ENCODE measurements around the gene TEC.

TEC gene

DNA sequence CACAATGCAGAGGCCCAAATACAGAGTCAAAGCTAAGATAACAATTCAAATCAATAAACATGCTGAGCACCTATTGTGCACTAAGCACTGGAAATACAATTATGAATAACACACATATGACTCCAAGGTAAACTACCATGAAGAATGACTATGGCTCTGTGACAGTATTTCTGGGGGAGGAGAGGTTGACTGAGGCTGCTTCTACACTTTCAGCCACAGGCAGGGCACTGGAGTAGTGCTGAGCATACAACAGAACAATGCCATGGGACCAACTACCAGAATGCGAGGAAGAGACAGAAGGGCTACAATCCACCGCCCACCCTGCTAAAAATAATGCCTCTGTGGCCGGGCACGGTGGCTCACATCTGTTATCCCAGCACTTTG is 13.7 kb downstream of the TEC start:
- TF ChIP-seq FOXP2 (optimal IDR thresholded peaks at IDR 0.05; ENCODE audit: borderline replicate concordance, extremely low read depth, extremely low read length, insufficient read depth) (no peak), TAF1 (IDR thresholded peaks at IDR 0.05; ENCODE audit: borderline replicate concordance, insufficient read depth, low read length) (no peak), SIN3A (IDR thresholded peaks at IDR 0.05; ENCODE audit: borderline replicate concordance, insufficient read depth, low read length) (no peak), POLR2AphosphoS5 (IDR thresholded peaks at IDR 0.05; ENCODE audit: low read depth, low read length) (no peak)
- TF ChIP-seq, protein P1, sequence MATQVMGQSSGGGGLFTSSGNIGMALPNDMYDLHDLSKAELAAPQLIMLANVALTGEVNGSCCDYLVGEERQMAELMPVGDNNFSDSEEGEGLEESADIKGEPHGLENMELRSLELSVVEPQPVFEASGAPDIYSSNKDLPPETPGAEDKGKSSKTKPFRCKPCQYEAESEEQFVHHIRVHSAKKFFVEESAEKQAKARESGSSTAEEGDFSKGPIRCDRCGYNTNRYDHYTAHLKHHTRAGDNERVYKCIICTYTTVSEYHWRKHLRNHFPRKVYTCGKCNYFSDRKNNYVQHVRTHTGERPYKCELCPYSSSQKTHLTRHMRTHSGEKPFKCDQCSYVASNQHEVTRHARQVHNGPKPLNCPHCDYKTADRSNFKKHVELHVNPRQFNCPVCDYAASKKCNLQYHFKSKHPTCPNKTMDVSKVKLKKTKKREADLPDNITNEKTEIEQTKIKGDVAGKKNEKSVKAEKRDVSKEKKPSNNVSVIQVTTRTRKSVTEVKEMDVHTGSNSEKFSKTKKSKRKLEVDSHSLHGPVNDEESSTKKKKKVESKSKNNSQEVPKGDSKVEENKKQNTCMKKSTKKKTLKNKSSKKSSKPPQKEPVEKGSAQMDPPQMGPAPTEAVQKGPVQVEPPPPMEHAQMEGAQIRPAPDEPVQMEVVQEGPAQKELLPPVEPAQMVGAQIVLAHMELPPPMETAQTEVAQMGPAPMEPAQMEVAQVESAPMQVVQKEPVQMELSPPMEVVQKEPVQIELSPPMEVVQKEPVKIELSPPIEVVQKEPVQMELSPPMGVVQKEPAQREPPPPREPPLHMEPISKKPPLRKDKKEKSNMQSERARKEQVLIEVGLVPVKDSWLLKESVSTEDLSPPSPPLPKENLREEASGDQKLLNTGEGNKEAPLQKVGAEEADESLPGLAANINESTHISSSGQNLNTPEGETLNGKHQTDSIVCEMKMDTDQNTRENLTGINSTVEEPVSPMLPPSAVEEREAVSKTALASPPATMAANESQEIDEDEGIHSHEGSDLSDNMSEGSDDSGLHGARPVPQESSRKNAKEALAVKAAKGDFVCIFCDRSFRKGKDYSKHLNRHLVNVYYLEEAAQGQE (IDR thresholded peaks at IDR 0.05; ENCODE audit: insufficient read depth in 1 of 2, low read depth in 2 of 2, low read length in 2 of 2): no peak

DNA sequence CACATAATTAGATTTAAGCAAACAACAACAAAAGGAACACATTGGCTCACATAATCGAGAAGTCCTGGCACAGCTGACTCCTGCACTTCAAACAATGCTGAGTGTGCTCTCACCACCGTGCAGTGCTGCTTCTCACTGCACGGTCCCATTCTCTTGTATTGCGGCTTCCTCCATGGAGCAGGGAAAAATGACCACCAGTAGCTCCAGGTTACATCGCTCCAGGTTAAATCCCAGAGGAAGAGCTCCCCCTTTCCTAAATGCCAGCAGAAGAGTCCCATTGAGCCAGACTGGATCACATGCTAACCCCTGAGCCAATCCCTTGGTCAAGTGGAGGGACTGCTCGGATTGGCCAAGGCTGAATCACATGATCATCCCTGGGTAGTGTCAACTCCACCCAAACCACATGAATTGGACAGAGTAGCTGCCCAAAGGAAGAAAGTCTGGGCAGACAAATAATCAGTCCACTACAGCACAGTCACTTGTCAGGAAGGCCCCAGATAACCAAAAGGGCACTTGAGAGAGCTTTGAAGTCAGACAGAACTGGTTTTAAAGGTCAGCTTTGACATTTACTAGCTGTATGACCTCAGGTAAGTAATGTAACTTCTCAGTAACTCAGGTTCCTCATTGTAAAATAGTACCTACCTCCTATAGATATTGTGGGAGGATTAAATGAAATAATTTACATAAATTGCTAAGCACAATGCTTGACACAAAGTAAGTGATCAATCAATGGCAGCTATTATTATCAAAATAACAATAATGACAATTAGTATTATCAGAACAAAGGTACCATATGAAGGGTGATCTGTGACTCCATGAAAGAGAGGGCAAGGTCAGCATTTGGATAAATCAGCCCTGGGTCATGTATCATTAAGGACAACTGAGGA is 14.3 kb downstream of the TEC start:
- TF ChIP-seq POLR2AphosphoS5 (IDR thresholded peaks at IDR 0.05; ENCODE audit: low read depth, low read length): no peak
- no peak for TF ChIP-seq TAF1 (IDR thresholded peaks at IDR 0.05; ENCODE audit: borderline replicate concordance, insufficient read depth, low read length)

DNA sequence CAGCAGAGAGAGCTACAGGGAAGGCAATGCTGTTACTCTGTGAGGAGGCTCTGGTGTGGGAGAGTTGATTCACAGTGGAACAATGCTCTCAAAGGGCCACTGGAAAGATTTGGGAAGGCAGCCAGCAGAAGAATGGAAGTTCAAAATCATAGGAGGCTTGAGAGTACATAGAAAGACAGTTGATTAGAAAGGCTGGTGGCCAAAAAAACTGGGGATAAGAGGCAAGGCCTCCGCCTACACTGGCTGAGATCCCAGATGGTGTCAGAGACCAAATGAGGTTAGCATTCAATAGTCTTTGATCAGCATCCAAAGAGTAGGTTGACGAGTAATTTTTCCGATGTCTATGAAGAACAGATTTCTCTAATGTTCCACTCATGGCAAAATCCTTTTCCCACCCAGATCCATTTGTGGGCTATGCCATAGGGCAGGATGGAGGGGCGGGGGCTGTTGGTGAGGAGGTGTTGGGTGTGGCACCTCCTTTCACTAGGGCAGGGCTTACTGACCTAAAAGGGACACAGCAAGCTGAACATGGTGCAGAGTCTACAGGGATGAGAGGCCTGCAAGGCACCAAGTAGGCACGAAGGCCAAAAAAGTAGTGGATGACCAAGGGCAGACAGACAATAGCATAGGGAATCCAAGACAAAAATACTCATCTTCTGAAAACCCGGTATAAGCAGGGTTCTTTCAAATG is 15.1 kb downstream of the TEC start:
- TF ChIP-seq POLR2AphosphoS5 (IDR thresholded peaks at IDR 0.05; ENCODE audit: low read depth, low read length) (no peak), SIN3A (IDR thresholded peaks at IDR 0.05; ENCODE audit: borderline replicate concordance, insufficient read depth, low read length) (no peak), FOXP2 (optimal IDR thresholded peaks at IDR 0.05; ENCODE audit: borderline replicate concordance, extremely low read depth, extremely low read length, insufficient read depth) (no peak)

DNA sequence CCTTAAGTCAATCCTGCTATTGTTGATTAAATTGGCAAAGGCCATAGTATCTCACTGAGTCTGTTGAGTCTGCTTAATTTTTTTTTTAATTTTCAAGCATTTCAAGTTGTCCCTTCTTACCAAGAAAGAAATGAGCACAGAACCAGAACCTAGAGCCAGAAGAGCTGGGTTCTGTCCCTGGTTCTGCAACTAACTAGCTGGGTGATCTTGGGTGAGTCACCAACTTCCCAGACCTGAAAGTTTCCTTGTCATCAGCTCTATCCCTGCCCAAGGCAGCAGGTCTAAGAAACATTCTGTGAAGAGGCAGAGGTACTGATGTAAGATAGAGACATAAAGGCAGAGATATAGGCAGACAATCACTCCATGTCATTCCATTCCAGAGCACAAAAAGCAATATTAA is 17.3 kb downstream of the TEC start:
- TF ChIP-seq TAF1 (IDR thresholded peaks at IDR 0.05; ENCODE audit: borderline replicate concordance, insufficient read depth, low read length): no peak
- TF ChIP-seq, protein P1 (IDR thresholded peaks at IDR 0.05; ENCODE audit: insufficient read depth in 1 of 2, low read depth in 2 of 2, low read length in 2 of 2): 0 out of 4 replicates have a peak, but pooled peaks of 1 of the 2 experiments have one; percentile 51
- no peak for TF ChIP-seq SIN3A (IDR thresholded peaks at IDR 0.05; ENCODE audit: borderline replicate concordance, insufficient read depth, low read length)
- TF ChIP-seq POLR2AphosphoS5 (IDR thresholded peaks at IDR 0.05; ENCODE audit: low read depth, low read length): no peak
- no peak for TF ChIP-seq FOXP2 (optimal IDR thresholded peaks at IDR 0.05; ENCODE audit: borderline replicate concordance, extremely low read depth, extremely low read length, insufficient read depth)

DNA sequence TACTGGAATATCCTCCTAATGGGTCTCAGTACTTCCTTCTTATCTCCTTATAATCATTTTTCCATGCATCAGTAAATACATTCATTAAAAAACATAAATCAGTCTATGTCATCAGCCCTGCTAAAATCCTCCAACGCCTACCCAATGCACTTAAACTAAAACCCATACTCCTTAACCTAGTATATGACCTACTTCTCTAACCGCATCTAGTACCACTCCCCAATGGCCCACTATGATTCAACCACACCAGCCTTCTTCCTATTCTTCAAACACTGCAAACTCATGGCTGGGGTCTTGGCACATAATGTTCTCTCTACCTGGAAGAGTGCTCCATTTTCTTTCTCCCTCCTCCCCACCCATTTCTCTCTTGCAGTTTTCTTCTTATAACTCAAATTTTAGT is 18.7 kb downstream of the TEC start:
- TF ChIP-seq POLR2AphosphoS5 (IDR thresholded peaks at IDR 0.05; ENCODE audit: low read depth, low read length) (no peak), FOXP2 (optimal IDR thresholded peaks at IDR 0.05; ENCODE audit: borderline replicate concordance, extremely low read depth, extremely low read length, insufficient read depth) (no peak), TAF1 (IDR thresholded peaks at IDR 0.05; ENCODE audit: borderline replicate concordance, insufficient read depth, low read length) (no peak), SIN3A (IDR thresholded peaks at IDR 0.05; ENCODE audit: borderline replicate concordance, insufficient read depth, low read length) (no peak)
- TF ChIP-seq, protein P1 (IDR thresholded peaks at IDR 0.05; ENCODE audit: insufficient read depth in 1 of 2, low read depth in 2 of 2, low read length in 2 of 2): no peak

DNA sequence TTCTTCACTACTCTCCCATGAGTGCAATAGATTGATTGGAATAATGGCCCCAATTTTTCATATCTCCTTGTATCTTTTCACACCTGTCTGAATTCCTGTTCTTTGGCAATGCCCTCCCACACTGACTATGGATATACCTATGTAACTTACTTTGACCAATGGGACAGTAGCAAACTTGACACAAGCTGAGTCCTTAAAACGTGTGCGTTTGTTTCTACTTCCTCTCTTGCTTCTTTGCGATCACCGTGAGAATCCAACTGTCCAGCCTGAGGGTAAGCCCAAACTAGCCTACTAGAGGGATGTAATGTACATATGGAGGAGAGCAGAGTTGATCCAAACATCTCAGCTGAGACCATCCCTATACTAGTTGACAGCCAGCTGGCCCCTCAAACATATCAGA is 19.3 kb downstream of the TEC start:
- TF ChIP-seq, protein P1 (IDR thresholded peaks at IDR 0.05; ENCODE audit: insufficient read depth in 1 of 2, low read depth in 2 of 2, low read length in 2 of 2): no peak
- TF ChIP-seq FOXP2 (optimal IDR thresholded peaks at IDR 0.05; ENCODE audit: borderline replicate concordance, extremely low read depth, extremely low read length, insufficient read depth) (no peak), SIN3A (IDR thresholded peaks at IDR 0.05; ENCODE audit: borderline replicate concordance, insufficient read depth, low read length) (no peak), TAF1 (IDR thresholded peaks at IDR 0.05; ENCODE audit: borderline replicate concordance, insufficient read depth, low read length) (no peak), POLR2AphosphoS5 (IDR thresholded peaks at IDR 0.05; ENCODE audit: low read depth, low read length) (no peak)
